Measurements from ENCODE around the gene ADSS2.
A peak's percentile ranks its signal among the peaks of the same experiment; 100 is the strongest.

ADSS2 gene

DNA sequence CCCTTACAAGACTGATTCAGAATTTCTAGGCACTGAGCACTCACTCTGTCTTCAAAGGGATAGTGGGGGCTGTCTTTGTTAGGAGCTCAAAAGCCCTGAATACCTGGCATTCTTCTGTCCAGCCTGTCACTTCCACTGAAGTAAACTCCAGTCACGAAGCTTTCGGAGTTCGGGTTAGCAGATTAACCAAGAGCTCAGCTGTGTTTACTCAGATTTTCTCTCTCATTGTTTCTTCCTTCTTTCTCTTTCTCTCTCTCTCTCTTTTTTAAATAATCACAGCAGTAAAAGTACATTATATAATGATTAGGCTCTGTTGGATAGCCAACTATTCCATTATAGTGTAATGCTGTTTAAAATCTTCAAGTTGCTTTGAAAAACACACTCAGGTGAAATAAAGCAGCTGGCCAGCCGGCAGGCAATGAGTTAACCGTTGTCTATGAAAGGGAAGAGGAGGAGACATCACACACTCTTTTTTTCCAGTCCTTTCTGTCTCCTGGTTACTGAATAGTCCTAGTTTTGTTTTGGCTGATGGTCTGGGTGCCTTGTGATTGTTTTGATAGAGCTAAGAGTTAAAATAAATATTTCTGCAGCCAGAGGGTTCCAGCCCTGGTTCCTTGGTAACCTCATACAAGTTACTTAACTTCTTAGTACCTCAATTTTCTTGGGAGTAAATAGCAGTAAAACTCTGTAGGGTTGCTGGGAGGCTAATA is 89.8 kb downstream of the ADSS2 start:
- DNase-seq: peak; percentile 73

Measured in fibroblast of skin of right biceps (primary cell).